ENCODE results near the gene ABCB6. TPM values are rescaled to one million over a fixed set of nuclear protein-coding genes. Genes with fewer than 3 reads are reported as not detected.
A peak's percentile ranks its signal among the peaks of the same experiment; 100 is the strongest.

Gene ABCB6
- total RNA-seq, 1 experiment from 2014 or later, result 68.6 TPM

DNA sequence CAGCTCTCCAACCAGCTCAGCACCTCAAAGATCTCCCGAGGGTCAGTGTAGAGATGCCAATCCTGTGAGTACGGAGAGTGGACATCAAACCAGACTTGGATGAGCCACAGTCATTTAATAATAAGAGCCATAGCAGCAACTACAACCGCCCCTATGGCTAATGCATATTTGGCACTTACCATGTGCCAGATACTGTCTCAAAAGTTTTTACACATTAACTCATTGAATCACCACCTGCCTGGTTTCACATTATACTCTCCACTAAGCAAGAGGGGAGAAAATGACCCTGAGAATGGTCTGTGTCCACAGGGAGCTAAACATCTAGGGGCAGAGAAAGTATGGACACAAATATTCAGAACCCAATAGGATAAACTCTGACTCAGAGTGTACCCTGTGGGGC, 44.6 kb downstream of the ABCB6 start:
- no peaks in the 10 kb centered on the region for H3K9me3 Mint-ChIP-seq (ENCODE audit: unreplicated experiment)
- peaks cover 25% of the 10 kb centered on the region for H3K4me1 ChIP-seq
- no peak for DNase-seq
- peaks cover 33% of the 10 kb centered on the region for H3K4me1 Mint-ChIP-seq (ENCODE audit: low read depth, unreplicated experiment)
- BruUV-seq (replicated peaks), result no TSS peak
- ChIA-PET POLR2A (no interaction called here), CTCF (no interaction called here)
- H3K4me3 Mint-ChIP-seq (ENCODE audit: unreplicated experiment), result peak overlapping the region; percentile 9
- H3K9me3 ChIP-seq, result no peaks in the 10 kb centered on the region
- H3K27me3 ChIP-seq (replicated peaks; ENCODE audit: control insufficient read depth, insufficient read depth, low read length), result no peaks in the 10 kb centered on the region; the same call in 1 of the 2 replicates
- H3K27me3 Mint-ChIP-seq (ENCODE audit: insufficient read depth, unreplicated experiment), result no peaks in the 10 kb centered on the region
- TF ChIP-seq, protein P1, sequence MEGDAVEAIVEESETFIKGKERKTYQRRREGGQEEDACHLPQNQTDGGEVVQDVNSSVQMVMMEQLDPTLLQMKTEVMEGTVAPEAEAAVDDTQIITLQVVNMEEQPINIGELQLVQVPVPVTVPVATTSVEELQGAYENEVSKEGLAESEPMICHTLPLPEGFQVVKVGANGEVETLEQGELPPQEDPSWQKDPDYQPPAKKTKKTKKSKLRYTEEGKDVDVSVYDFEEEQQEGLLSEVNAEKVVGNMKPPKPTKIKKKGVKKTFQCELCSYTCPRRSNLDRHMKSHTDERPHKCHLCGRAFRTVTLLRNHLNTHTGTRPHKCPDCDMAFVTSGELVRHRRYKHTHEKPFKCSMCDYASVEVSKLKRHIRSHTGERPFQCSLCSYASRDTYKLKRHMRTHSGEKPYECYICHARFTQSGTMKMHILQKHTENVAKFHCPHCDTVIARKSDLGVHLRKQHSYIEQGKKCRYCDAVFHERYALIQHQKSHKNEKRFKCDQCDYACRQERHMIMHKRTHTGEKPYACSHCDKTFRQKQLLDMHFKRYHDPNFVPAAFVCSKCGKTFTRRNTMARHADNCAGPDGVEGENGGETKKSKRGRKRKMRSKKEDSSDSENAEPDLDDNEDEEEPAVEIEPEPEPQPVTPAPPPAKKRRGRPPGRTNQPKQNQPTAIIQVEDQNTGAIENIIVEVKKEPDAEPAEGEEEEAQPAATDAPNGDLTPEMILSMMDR (IDR thresholded peaks at IDR 0.05; ENCODE audit: insufficient read depth in 1 of 2, low read depth in 1 of 2, low read length in 1 of 2, severe bottlenecking in 1 of 2, unreplicated experiment in 1 of 2), result no peak
- intact Hi-C loops (cut with micrococcal nuclease; ENCODE audit: unreplicated experiment), result no loop called here
- H3K36me3 ChIP-seq (ENCODE audit: control insufficient read depth, insufficient read depth, low read length), result peaks cover 12% of the 10 kb centered on the region
- H3K4me3 ChIP-seq (ENCODE audit: low read depth, low read length), result no peak overlapping the region
- H3K27ac Mint-ChIP-seq (ENCODE audit: unreplicated experiment), result no peak overlapping the region
- peaks cover 38% of the 10 kb centered on the region for H3K36me3 Mint-ChIP-seq (ENCODE audit: insufficient read depth, unreplicated experiment)

DNA sequence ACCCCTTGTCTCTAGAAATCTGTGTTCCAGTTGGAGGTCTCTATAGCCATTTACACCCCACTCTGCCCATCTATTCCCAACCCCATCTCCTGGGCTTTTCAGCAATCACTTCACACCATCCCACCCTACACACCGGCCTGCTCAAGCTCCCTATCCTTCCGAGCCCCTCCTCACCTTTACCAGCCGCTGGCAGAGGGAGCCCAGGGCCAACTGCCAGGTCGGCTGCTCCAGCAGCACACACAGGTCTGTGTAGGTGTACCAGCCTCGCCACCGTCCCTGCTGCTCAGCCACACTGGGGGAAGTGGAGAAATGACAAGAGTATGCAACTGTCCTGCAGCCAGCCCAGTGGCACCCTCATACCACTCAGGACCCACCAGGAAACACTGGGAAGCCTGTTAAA, 45.6 kb downstream of the ABCB6 start:
- Mint-ChIP-seq H3K36me3 (ENCODE audit: insufficient read depth, unreplicated experiment) (peaks cover 31% of the 10 kb centered on the region), H3K4me3 (ENCODE audit: unreplicated experiment) (no peak overlapping the region), H3K27ac (ENCODE audit: unreplicated experiment) (no peak overlapping the region), H3K9me3 (ENCODE audit: unreplicated experiment) (no peaks in the 10 kb centered on the region), H3K4me1 (ENCODE audit: low read depth, unreplicated experiment) (peaks cover 28% of the 10 kb centered on the region), H3K27me3 (ENCODE audit: insufficient read depth, unreplicated experiment) (no peaks in the 10 kb centered on the region)
- ChIA-PET POLR2A (no interaction called here), CTCF (interaction anchor here (1.1 kb wide), 1 partner anchor 143 kb away, joined by 3 read pairs; no protein-coding TSS in a partner anchor)
- intact Hi-C loops (cut with micrococcal nuclease; ENCODE audit: unreplicated experiment), result no loop called here
- Histone ChIP-seq H3K36me3 (ENCODE audit: control insufficient read depth, insufficient read depth, low read length) (peaks cover 12% of the 10 kb centered on the region), H3K27me3 (replicated peaks; ENCODE audit: control insufficient read depth, insufficient read depth, low read length) (no peaks in the 10 kb centered on the region), H3K4me3 (ENCODE audit: low read depth, low read length) (no peak overlapping the region), H3K9me3 (no peaks in the 10 kb centered on the region), H3K4me1 (peaks cover 21% of the 10 kb centered on the region)
- no peak for DNase-seq
- no TSS peak for BruUV-seq (replicated peaks)
- TF ChIP-seq, protein P1 (IDR thresholded peaks at IDR 0.05; ENCODE audit: insufficient read depth in 1 of 2, low read depth in 1 of 2, low read length in 1 of 2, severe bottlenecking in 1 of 2, unreplicated experiment in 1 of 2), result no peak

DNA sequence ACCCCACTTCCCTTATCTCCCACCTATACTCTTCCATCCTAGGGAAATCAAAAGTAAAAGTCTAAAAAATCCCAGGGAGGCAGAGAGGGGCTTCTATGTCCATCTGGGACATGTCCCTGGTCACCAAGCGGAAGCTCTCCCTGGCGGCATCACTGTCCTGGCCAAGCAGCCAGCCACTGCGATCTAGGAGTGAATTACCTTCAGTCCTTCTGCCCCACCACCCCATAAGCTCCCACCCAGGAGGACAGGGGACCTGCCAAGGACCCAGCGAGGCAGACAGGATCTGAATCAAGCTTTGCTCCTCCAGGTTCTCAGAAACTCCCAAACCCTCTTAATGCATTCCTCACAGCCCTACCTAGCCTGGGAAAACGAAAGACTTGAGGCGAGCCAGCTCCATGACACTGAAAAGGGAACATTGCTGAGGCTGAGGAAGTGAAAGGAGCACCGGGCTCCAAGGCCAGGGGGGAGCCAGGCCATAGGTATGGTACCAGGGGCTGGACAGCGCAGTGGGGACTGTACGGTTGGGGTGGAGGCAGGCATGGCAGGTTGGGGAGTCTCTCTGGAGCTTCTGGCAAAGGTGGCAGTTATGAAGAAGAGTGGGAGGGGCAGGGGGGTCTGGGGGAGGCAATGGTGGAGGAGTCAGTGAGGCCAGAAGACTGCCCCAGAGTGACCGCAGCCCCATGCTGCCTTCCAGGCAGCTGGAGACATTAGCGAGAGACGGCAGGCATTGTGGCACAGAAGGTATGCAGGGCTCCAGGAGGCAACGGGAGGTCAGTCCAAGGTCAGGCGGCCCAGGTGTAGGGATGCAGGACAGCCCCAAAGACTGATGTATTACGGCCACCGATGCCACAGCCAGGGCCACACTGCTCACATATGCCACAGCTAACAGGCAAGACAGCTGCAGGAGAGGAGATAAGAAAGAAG, 46.3 kb downstream of the ABCB6 start:
- BruUV-seq (replicated peaks), result no TSS peak
- DNase-seq, result no peak
- ChIA-PET POLR2A (no interaction called here), CTCF (interaction anchor here (0.8 to 1.1 kb wide), 3 partner anchors 122 to 274 kb away, joined by 3 read pairs; no protein-coding TSS in a partner anchor)
- no peaks in the 10 kb centered on the region for H3K27me3 ChIP-seq (replicated peaks; ENCODE audit: control insufficient read depth, insufficient read depth, low read length)
- no peaks in the 10 kb centered on the region for H3K9me3 ChIP-seq
- intact Hi-C loops (cut with micrococcal nuclease; ENCODE audit: unreplicated experiment), result no loop called here
- Mint-ChIP-seq H3K4me1 (ENCODE audit: low read depth, unreplicated experiment) (peaks cover 28% of the 10 kb centered on the region), H3K27me3 (ENCODE audit: insufficient read depth, unreplicated experiment) (no peaks in the 10 kb centered on the region), H3K4me3 (ENCODE audit: unreplicated experiment) (no peak overlapping the region), H3K27ac (ENCODE audit: unreplicated experiment) (peak overlapping the region; percentile 64), H3K9me3 (ENCODE audit: unreplicated experiment) (no peaks in the 10 kb centered on the region), H3K36me3 (ENCODE audit: insufficient read depth, unreplicated experiment) (peaks cover 24% of the 10 kb centered on the region)
- H3K4me1 ChIP-seq, result peaks cover 21% of the 10 kb centered on the region
- H3K4me3 ChIP-seq (ENCODE audit: low read depth, low read length), result no peak overlapping the region
- TF ChIP-seq, protein P1 (IDR thresholded peaks at IDR 0.05; ENCODE audit: insufficient read depth in 1 of 2, low read depth in 1 of 2, low read length in 1 of 2, severe bottlenecking in 1 of 2, unreplicated experiment in 1 of 2), result no peak
- peaks cover 12% of the 10 kb centered on the region for H3K36me3 ChIP-seq (ENCODE audit: control insufficient read depth, insufficient read depth, low read length)

Data from Caco-2 (cell line).